Esophagus muscularis mucosa (tissue), 4 donors: ENCODE measurements around the gene EXOSC7.

Source experiments
- EP300 ChIP-seq: sonication (generic); formaldehyde crosslinking; IDR thresholded peaks from one replicate; pipeline ENCODE4 v1.6.1; 2017; ENCODE audit warnings: antibody characterized with exemption
- POLR2A ChIP-seq: fragments of 450-650 bp; IDR thresholded peaks from one replicate; pipeline ENCODE4 v1.6.1; 2017; ENCODE audit warnings: antibody characterized with exemption, moderate library complexity, mild to moderate bottlenecking, low read depth
- POLR2AphosphoS5 ChIP-seq, 2 donors: sonication (generic); formaldehyde crosslinking; IDR thresholded peaks; one replicate each; pipeline ENCODE4 v1.6.1; 2017; ENCODE audit warnings: antibody characterized with exemption in 2 of 2
- TF ChIP-seq, protein P1 (sequence below), 3 experiments: fragments of 200-600 bp in 2 of 3; fragments of 450-650 bp in 1 of 3; sonication (generic) in 2 of 3; IDR thresholded peaks; one replicate each; pipeline ENCODE4 v1.5.1; 2017 to 2019; ENCODE audit warnings: antibody characterized with exemption in 3 of 3, mild to moderate bottlenecking in 2 of 3, moderate library complexity in 1 of 3

DNA sequence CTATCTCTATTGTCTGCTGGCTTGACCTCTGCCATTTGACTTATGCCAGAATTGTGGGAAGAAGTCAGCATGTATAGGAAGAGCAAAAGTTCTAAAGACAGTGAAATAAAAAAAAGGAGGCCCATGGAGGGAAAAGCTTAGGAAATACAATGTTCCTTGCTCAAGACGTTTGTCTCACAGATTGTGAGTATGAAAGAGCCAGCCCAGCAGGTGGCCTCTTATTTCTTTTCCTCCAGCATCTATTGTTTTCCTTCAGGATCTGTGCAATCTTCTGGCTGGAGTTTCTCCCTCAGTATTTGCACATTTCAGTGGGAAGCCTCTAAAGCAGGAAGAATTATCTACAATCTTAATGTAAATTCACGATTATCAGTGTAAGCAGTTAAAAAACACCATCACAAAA is 43.8 kb upstream of the EXOSC7 start:
- TF ChIP-seq, protein P1, sequence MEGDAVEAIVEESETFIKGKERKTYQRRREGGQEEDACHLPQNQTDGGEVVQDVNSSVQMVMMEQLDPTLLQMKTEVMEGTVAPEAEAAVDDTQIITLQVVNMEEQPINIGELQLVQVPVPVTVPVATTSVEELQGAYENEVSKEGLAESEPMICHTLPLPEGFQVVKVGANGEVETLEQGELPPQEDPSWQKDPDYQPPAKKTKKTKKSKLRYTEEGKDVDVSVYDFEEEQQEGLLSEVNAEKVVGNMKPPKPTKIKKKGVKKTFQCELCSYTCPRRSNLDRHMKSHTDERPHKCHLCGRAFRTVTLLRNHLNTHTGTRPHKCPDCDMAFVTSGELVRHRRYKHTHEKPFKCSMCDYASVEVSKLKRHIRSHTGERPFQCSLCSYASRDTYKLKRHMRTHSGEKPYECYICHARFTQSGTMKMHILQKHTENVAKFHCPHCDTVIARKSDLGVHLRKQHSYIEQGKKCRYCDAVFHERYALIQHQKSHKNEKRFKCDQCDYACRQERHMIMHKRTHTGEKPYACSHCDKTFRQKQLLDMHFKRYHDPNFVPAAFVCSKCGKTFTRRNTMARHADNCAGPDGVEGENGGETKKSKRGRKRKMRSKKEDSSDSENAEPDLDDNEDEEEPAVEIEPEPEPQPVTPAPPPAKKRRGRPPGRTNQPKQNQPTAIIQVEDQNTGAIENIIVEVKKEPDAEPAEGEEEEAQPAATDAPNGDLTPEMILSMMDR (IDR thresholded peaks at IDR 0.05): no peak
- TF ChIP-seq EP300 (no peak), POLR2A (no peak), POLR2AphosphoS5 (IDR thresholded peaks at IDR 0.05) (no peak)
